Measurements from ENCODE around the gene TBCC.

Gene TBCC

GRCh38 chr6:42762950-42763349 lies 17.0 kb upstream of the TBCC start:
- Histone ChIP-seq H3K14ac (ENCODE audit: low read length) (no peak overlapping the region), H3K4me3 (ENCODE audit: low read depth, low read length) (no peak overlapping the region), H3K27ac (ENCODE audit: low read depth, low read length) (no peak overlapping the region), H2BK5ac (ENCODE audit: low read depth, low read length, poor library complexity) (no peak overlapping the region), H2BK12ac (ENCODE audit: low read length) (no peak overlapping the region), H3K27me3 (ENCODE audit: insufficient read depth, low read length) (no peaks in the 10 kb centered on the region), H3K18ac (ENCODE audit: low read length) (no peak overlapping the region), H3K4ac (ENCODE audit: low read depth, low read length) (no peak overlapping the region), H2AFZ (ENCODE audit: insufficient read depth, low read length, poor library complexity) (no peak overlapping the region), H3K9me3 (ENCODE audit: insufficient read depth, low read depth, low read length) (no peaks in the 10 kb centered on the region), H3K23ac (ENCODE audit: low read length) (no peak overlapping the region), H3K79me1 (ENCODE audit: low read length) (no peaks in the 10 kb centered on the region), H4K12ac (ENCODE audit: low read depth, low read length) (no peak overlapping the region), H3K4me1 (ENCODE audit: control insufficient read depth in 1 of 2, insufficient read depth in 2 of 2, low read length in 2 of 2) (no peaks in the 10 kb centered on the region), H3K36me3 (ENCODE audit: control insufficient read depth in 1 of 2, insufficient read depth in 2 of 2, low read length in 2 of 2) (no peaks in the 10 kb centered on the region), H2AK5ac (ENCODE audit: low read length) (no peak overlapping the region), H3K4me2 (ENCODE audit: low read length) (no peak overlapping the region), H3K9ac (ENCODE audit: low read length) (no peak overlapping the region), H4K91ac (ENCODE audit: low read depth, low read length) (no peak overlapping the region), H4K8ac (ENCODE audit: low read depth, low read length) (no peak overlapping the region), H3K79me2 (ENCODE audit: control insufficient read depth, insufficient read depth, low read length, poor library complexity) (no peaks in the 10 kb centered on the region), H2BK120ac (ENCODE audit: insufficient read depth, low read length, poor library complexity) (no peak overlapping the region)
- WGBS (ENCODE audit: extremely low coverage, insufficient coverage, insufficient read length) = no CpG with 5 or more reads among the region's 3 CpGs
- no peak for DNase-seq

GRCh38 chr6:42762426-42762859 lies 16.5 kb upstream of the TBCC start:
- Histone ChIP-seq H4K91ac (ENCODE audit: low read depth, low read length) (no peak overlapping the region), H3K18ac (ENCODE audit: low read length) (no peak overlapping the region), H3K27me3 (ENCODE audit: insufficient read depth, low read length) (no peaks in the 10 kb centered on the region), H3K9ac (ENCODE audit: low read length) (no peak overlapping the region), H2BK120ac (ENCODE audit: insufficient read depth, low read length, poor library complexity) (no peak overlapping the region), H3K27ac (ENCODE audit: low read depth, low read length) (no peak overlapping the region), H2BK5ac (ENCODE audit: low read depth, low read length, poor library complexity) (no peak overlapping the region), H3K4me3 (ENCODE audit: low read depth, low read length) (no peak overlapping the region), H3K79me1 (ENCODE audit: low read length) (no peaks in the 10 kb centered on the region), H3K4me1 (ENCODE audit: control insufficient read depth in 1 of 2, insufficient read depth in 2 of 2, low read length in 2 of 2) (no peaks in the 10 kb centered on the region), H2AK5ac (ENCODE audit: low read length) (no peak overlapping the region), H3K14ac (ENCODE audit: low read length) (no peak overlapping the region), H4K8ac (ENCODE audit: low read depth, low read length) (no peak overlapping the region), H3K4ac (ENCODE audit: low read depth, low read length) (no peak overlapping the region), H3K79me2 (ENCODE audit: control insufficient read depth, insufficient read depth, low read length, poor library complexity) (no peaks in the 10 kb centered on the region), H3K36me3 (ENCODE audit: control insufficient read depth in 1 of 2, insufficient read depth in 2 of 2, low read length in 2 of 2) (no peaks in the 10 kb centered on the region), H3K23ac (ENCODE audit: low read length) (no peak overlapping the region), H4K12ac (ENCODE audit: low read depth, low read length) (no peak overlapping the region), H3K4me2 (ENCODE audit: low read length) (no peak overlapping the region), H3K9me3 (ENCODE audit: insufficient read depth, low read depth, low read length) (no peaks in the 10 kb centered on the region), H2AFZ (ENCODE audit: insufficient read depth, low read length, poor library complexity) (no peak overlapping the region), H2BK12ac (ENCODE audit: low read length) (no peak overlapping the region)
- no CpG with 5 or more reads among the region's 3 CpGs for WGBS (ENCODE audit: extremely low coverage, insufficient coverage, insufficient read length)
- DNase-seq = peak in 1 of 2 donors; percentile 49

GRCh38 chr6:42761287-42762067 lies 15.6 kb upstream of the TBCC start:
- no peaks in the 10 kb centered on the region for H3K9me3 ChIP-seq (ENCODE audit: insufficient read depth, low read depth, low read length)
- H3K4ac ChIP-seq (ENCODE audit: low read depth, low read length) = no peak overlapping the region
- no peak overlapping the region for H4K91ac ChIP-seq (ENCODE audit: low read depth, low read length)
- no CpG with 5 or more reads among the region's 8 CpGs for WGBS (ENCODE audit: extremely low coverage, insufficient coverage, insufficient read length)
- H3K18ac ChIP-seq (ENCODE audit: low read length) = no peak overlapping the region
- no peak overlapping the region for H2BK120ac ChIP-seq (ENCODE audit: insufficient read depth, low read length, poor library complexity)
- no peak overlapping the region for H4K12ac ChIP-seq (ENCODE audit: low read depth, low read length)
- no peak overlapping the region for H3K4me2 ChIP-seq (ENCODE audit: low read length)
- no peak overlapping the region for H3K14ac ChIP-seq (ENCODE audit: low read length)
- DNase-seq = no peak
- H3K27me3 ChIP-seq (ENCODE audit: insufficient read depth, low read length) = no peaks in the 10 kb centered on the region
- H2AK5ac ChIP-seq (ENCODE audit: low read length) = no peak overlapping the region
- no peaks in the 10 kb centered on the region for H3K79me2 ChIP-seq (ENCODE audit: control insufficient read depth, insufficient read depth, low read length, poor library complexity)
- H3K23ac ChIP-seq (ENCODE audit: low read length) = no peak overlapping the region
- H3K9ac ChIP-seq (ENCODE audit: low read length) = no peak overlapping the region
- no peak overlapping the region for H2BK5ac ChIP-seq (ENCODE audit: low read depth, low read length, poor library complexity)
- H3K79me1 ChIP-seq (ENCODE audit: low read length) = no peaks in the 10 kb centered on the region
- H3K4me3 ChIP-seq (ENCODE audit: low read depth, low read length) = no peak overlapping the region
- no peaks in the 10 kb centered on the region for H3K36me3 ChIP-seq (ENCODE audit: control insufficient read depth in 1 of 2, insufficient read depth in 2 of 2, low read length in 2 of 2)
- H3K27ac ChIP-seq (ENCODE audit: low read depth, low read length) = no peak overlapping the region
- H3K4me1 ChIP-seq (ENCODE audit: control insufficient read depth in 1 of 2, insufficient read depth in 2 of 2, low read length in 2 of 2) = no peaks in the 10 kb centered on the region
- no peak overlapping the region for H4K8ac ChIP-seq (ENCODE audit: low read depth, low read length)
- H2BK12ac ChIP-seq (ENCODE audit: low read length) = no peak overlapping the region
- H2AFZ ChIP-seq (ENCODE audit: insufficient read depth, low read length, poor library complexity) = no peak overlapping the region

GRCh38 chr6:42758756-42759430 lies 13.0 kb upstream of the TBCC start:
- no peaks in the 10 kb centered on the region for H3K9me3 ChIP-seq (ENCODE audit: insufficient read depth, low read depth, low read length)
- H3K23ac ChIP-seq (ENCODE audit: low read length) = no peak overlapping the region
- H4K91ac ChIP-seq (ENCODE audit: low read depth, low read length) = no peak overlapping the region
- no CpG with 5 or more reads among the region's 3 CpGs for WGBS (ENCODE audit: extremely low coverage, insufficient coverage, insufficient read length)
- H3K27ac ChIP-seq (ENCODE audit: low read depth, low read length) = no peak overlapping the region
- H3K4me3 ChIP-seq (ENCODE audit: low read depth, low read length) = no peak overlapping the region
- no peaks in the 10 kb centered on the region for H3K79me1 ChIP-seq (ENCODE audit: low read length)
- H3K14ac ChIP-seq (ENCODE audit: low read length) = no peak overlapping the region
- no peaks in the 10 kb centered on the region for H3K79me2 ChIP-seq (ENCODE audit: control insufficient read depth, insufficient read depth, low read length, poor library complexity)
- no peak overlapping the region for H4K8ac ChIP-seq (ENCODE audit: low read depth, low read length)
- H2AK5ac ChIP-seq (ENCODE audit: low read length) = no peak overlapping the region
- H3K4me2 ChIP-seq (ENCODE audit: low read length) = no peak overlapping the region
- no peak for DNase-seq
- H2BK12ac ChIP-seq (ENCODE audit: low read length) = no peak overlapping the region
- no peak overlapping the region for H2AFZ ChIP-seq (ENCODE audit: insufficient read depth, low read length, poor library complexity)
- no peaks in the 10 kb centered on the region for H3K4me1 ChIP-seq (ENCODE audit: control insufficient read depth in 1 of 2, insufficient read depth in 2 of 2, low read length in 2 of 2)
- no peak overlapping the region for H2BK120ac ChIP-seq (ENCODE audit: insufficient read depth, low read length, poor library complexity)
- H2BK5ac ChIP-seq (ENCODE audit: low read depth, low read length, poor library complexity) = no peak overlapping the region
- no peaks in the 10 kb centered on the region for H3K36me3 ChIP-seq (ENCODE audit: control insufficient read depth in 1 of 2, insufficient read depth in 2 of 2, low read length in 2 of 2)
- no peak overlapping the region for H4K12ac ChIP-seq (ENCODE audit: low read depth, low read length)
- H3K27me3 ChIP-seq (ENCODE audit: insufficient read depth, low read length) = no peaks in the 10 kb centered on the region
- H3K4ac ChIP-seq (ENCODE audit: low read depth, low read length) = no peak overlapping the region
- H3K9ac ChIP-seq (ENCODE audit: low read length) = no peak overlapping the region
- no peak overlapping the region for H3K18ac ChIP-seq (ENCODE audit: low read length)

Data from trophoblast cell (in vitro differentiated cells and primary cell).